Stimulated activated CD4-positive, alpha-beta T cell treated with anti-CD3 and anti-CD28 coated beads, Interleukin-1b, Interleukin-23, amount 100 ng/mL, for 1 hour (primary cell): Measurements from ENCODE around the gene POLR3A.
A peak's percentile ranks its signal among the peaks of the same experiment; 100 is the strongest.
"Not testable (repeated sequence)": the region's sequence is repeated elsewhere in the genome, so short reads cannot be mapped to it uniquely, and the experiment has no call there.

Source experiments
- DNase-seq, 2 donors: peaks; one replicate each; pipeline ENCODE4 v3.0.0-alpha.2; 2020; ENCODE audit warnings: low read depth in 2 of 2

POLR3A gene

GRCh38 chr10:78029269-78030226 lies at the start of gene POLR3A:
Gene POLR3A, minus strand, starts transcription at chr10:78029515. Its CDS starts 108 bp downstream, at chr10:78029407.
- peak; percentile 77 to 79 for DNase-seq

- DNase-seq, result no peak
Measured at GRCh38 chr10:78078539-78079330, 49.4 kb upstream of the POLR3A start.

GRCh38 chr10:78075806-78076205 lies 46.5 kb upstream of the POLR3A start:
- not testable (repeated sequence) for DNase-seq

GRCh38 chr10:78072504-78072903 lies 43.2 kb upstream of the POLR3A start:
- DNase-seq, result no peak

- no peak for DNase-seq
Measured at GRCh38 chr10:78071857-78072179, 42.5 kb upstream of the POLR3A start.

GRCh38 chr10:78071140-78071856 lies 42.0 kb upstream of the POLR3A start:
- DNase-seq, result no peak

GRCh38 chr10:78070726-78071125 lies 41.4 kb upstream of the POLR3A start:
- no peak for DNase-seq

GRCh38 chr10:78070064-78070463 lies 40.7 kb upstream of the POLR3A start:
- DNase-seq, result not testable (repeated sequence)

- DNase-seq, result no peak
Measured at GRCh38 chr10:78069151-78069550, 39.8 kb upstream of the POLR3A start.

- DNase-seq, result no peak
Measured at GRCh38 chr10:78066728-78067430, 37.6 kb upstream of the POLR3A start.

GRCh38 chr10:78066012-78066411 lies 36.7 kb upstream of the POLR3A start:
- DNase-seq, result no peak

GRCh38 chr10:78065611-78066010 lies 36.3 kb upstream of the POLR3A start:
- no peak for DNase-seq

GRCh38 chr10:78064919-78065318 lies 35.6 kb upstream of the POLR3A start:
- not testable (repeated sequence) for DNase-seq

GRCh38 chr10:78063236-78063635 lies 33.9 kb upstream of the POLR3A start:
- DNase-seq, result no peak

GRCh38 chr10:78062296-78062695 lies 33.0 kb upstream of the POLR3A start:
- DNase-seq, result no peak

GRCh38 chr10:78059906-78060702 lies 30.8 kb upstream of the POLR3A start:
- DNase-seq, result no peak

- no peak for DNase-seq
Measured at GRCh38 chr10:78058562-78058961, 29.2 kb upstream of the POLR3A start.

- no peak for DNase-seq
Measured at GRCh38 chr10:78053211-78053868, 24.0 kb upstream of the POLR3A start.

- DNase-seq, result no peak
Measured at GRCh38 chr10:78049851-78050250, 20.5 kb upstream of the POLR3A start.

GRCh38 chr10:78047314-78047891 lies 18.1 kb upstream of the POLR3A start:
- DNase-seq, result peak; percentile 66 to 81
